ENCODE data around the gene TCTN1.

DNA sequence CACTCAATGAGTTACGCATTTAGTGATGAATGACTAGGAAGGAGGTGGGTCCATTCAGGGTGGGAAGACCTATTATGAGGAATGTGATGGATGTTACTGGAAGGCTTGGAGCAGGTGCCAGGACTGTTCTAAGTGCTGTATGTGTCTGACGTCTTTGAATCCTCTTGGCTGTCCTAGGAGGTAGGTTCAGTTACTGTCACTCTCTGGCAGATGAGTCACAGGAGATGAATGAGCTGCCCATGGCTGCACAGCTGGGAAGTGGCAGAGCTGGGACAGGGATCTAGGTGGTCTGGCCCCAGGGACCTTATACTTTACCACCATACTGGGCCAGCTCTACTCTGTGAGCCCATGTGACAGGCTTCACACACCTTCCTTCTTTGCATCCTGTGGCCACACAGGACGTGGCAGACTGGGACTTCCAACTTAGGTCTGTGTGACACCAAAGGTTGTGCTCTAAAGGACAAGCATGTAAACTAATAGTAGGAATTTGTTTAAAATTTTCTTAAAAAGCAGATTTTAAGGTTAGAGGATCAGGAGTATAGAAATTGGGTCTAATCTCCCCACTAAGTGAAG lies 24.0 kb downstream of the TCTN1 start:
- TF ChIP-seq, protein P1, sequence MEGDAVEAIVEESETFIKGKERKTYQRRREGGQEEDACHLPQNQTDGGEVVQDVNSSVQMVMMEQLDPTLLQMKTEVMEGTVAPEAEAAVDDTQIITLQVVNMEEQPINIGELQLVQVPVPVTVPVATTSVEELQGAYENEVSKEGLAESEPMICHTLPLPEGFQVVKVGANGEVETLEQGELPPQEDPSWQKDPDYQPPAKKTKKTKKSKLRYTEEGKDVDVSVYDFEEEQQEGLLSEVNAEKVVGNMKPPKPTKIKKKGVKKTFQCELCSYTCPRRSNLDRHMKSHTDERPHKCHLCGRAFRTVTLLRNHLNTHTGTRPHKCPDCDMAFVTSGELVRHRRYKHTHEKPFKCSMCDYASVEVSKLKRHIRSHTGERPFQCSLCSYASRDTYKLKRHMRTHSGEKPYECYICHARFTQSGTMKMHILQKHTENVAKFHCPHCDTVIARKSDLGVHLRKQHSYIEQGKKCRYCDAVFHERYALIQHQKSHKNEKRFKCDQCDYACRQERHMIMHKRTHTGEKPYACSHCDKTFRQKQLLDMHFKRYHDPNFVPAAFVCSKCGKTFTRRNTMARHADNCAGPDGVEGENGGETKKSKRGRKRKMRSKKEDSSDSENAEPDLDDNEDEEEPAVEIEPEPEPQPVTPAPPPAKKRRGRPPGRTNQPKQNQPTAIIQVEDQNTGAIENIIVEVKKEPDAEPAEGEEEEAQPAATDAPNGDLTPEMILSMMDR (IDR thresholded peaks at IDR 0.05): no peak
- TF ChIP-seq POLR2A (IDR thresholded peaks at IDR 0.05): no peak
